GM23248 (cell line): ENCODE measurements around the gene MTRR. TPM values are rescaled to one million over a fixed set of nuclear protein-coding genes. Genes with fewer than 3 reads are reported as not detected.
"Not testable (repeated sequence)": the region's sequence is repeated elsewhere in the genome, so short reads cannot be mapped to it uniquely, and the experiment has no call there.

Source experiments
- DNase-seq: peaks from one replicate; pipeline ENCODE4 v3.0.0-alpha.2; 2015
- H2AFZ ChIP-seq: fragments of 200-600 bp; sonication (generic); 2 replicates; pipeline ENCODE4 v1.6.1; 2016; ENCODE audit warnings: antibody characterized with exemption
- H3F3A ChIP-seq: fragments of 200-600 bp; sonication (generic); 2 replicates; pipeline ENCODE4 v1.6.1; 2016; ENCODE audit warnings: mild to moderate bottlenecking, antibody characterized with exemption, mixed run types; ENCODE audit not compliant: insufficient read depth
- H3K27ac ChIP-seq: fragments of 200-600 bp; sonication (generic); 2 replicates; pipeline ENCODE4 v1.5.1; 2016; ENCODE audit warnings: mild to moderate bottlenecking
- H3K27me3 ChIP-seq: fragments of 200-600 bp; sonication (generic); replicated peaks from 2 replicates; pipeline ENCODE4 v1.6.1; 2016; ENCODE audit warnings: mild to moderate bottlenecking; ENCODE audit not compliant: insufficient read depth
- H3K36me3 ChIP-seq: fragments of 200-600 bp; sonication (generic); 2 replicates; pipeline ENCODE4 v1.6.1; 2016; ENCODE audit warnings: low read depth, mild to moderate bottlenecking
- H3K4me1 ChIP-seq: fragments of 200-600 bp; sonication (generic); 2 replicates; pipeline ENCODE4 v1.6.1; 2016; ENCODE audit warnings: mild to moderate bottlenecking; ENCODE audit not compliant: insufficient read depth
- H3K4me2 ChIP-seq: fragments of 200-600 bp; sonication (generic); one replicate; pipeline ENCODE4 v1.6.1; 2016; ENCODE audit warnings: mild to moderate bottlenecking; ENCODE audit not compliant: unreplicated experiment
- H3K4me3 ChIP-seq: fragments of 200-600 bp; sonication (generic); 2 replicates; pipeline ENCODE4 v1.5.1; 2016; ENCODE audit warnings: mild to moderate bottlenecking
- H3K79me2 ChIP-seq: fragments of 200-600 bp; sonication (generic); 2 replicates; pipeline ENCODE4 v1.6.1; 2016; ENCODE audit warnings: mild to moderate bottlenecking; ENCODE audit not compliant: insufficient read depth
- H3K9ac ChIP-seq: fragments of 200-600 bp; sonication (generic); 2 replicates; pipeline ENCODE4 v1.6.1; 2016; ENCODE audit warnings: mild to moderate bottlenecking
- H3K9me2 ChIP-seq: fragments of 200-600 bp; sonication (generic); 2 replicates; pipeline ENCODE4 v1.6.1; 2016; ENCODE audit warnings: mixed run types, mild to moderate bottlenecking, moderate library complexity; ENCODE audit not compliant: insufficient read depth
- H3K9me3 ChIP-seq: fragments of 200-600 bp; sonication (generic); one replicate; pipeline ENCODE4 v1.6.1; 2017; ENCODE audit warnings: low read depth
- H4K20me1 ChIP-seq: fragments of 200-600 bp; sonication (generic); 2 replicates; pipeline ENCODE4 v1.6.0; 2016; ENCODE audit not compliant: insufficient read depth
- EZH2 ChIP-seq: fragments of 200-600 bp; sonication (generic); IDR thresholded peaks from 2 replicates; pipeline ENCODE4 v1.6.1; 2018; ENCODE audit warnings: antibody characterized with exemption, mild to moderate bottlenecking; ENCODE audit not compliant: insufficient read depth, poor library complexity, severe bottlenecking
- EZH2phosphoT487 ChIP-seq: fragments of 200-600 bp; sonication (generic); IDR thresholded peaks from 2 replicates; pipeline ENCODE4 v1.6.1; 2018; ENCODE audit warnings: antibody characterized with exemption, moderate library complexity, mild to moderate bottlenecking, low read depth; ENCODE audit not compliant: insufficient read depth
- whole genome bisulfite sequencing, 2 experiments: methylation state at CpG; one replicate each; pipeline ENCODE4 v1.1.6; 2015 to 2017; ENCODE audit warnings: low lambda C conversion rate in 2 of 2, low coverage in 1 of 2; ENCODE audit errors: missing lambda C conversion rate in 2 of 2; 5-methylcytosine and 5-hydroxymethylcytosine counted together
- in situ Hi-C: fragments of 300-500 bp; cut with MboI; formaldehyde crosslinking; loops from 2 replicates; pipeline ENCODE4 v1.15.0; 2020
- polyA plus RNA-seq: library from polyadenylated mRNA; unstranded; fragments of >200 nt; fragmentation: Nextera tagmentation; extraction: Ambion mirVana; gene quantifications from 2 replicates; pipeline ENCODE4 v1.2.1, GENCODE V29; 2016
- total RNA-seq: library from RNA; depleted of rRNA; stranded (reverse); fragments of >200 nt; shearing (Covaris generic); gene quantifications from 2 replicates; pipeline ENCODE4 v1.2.3, GENCODE V29; 2014

MTRR gene
- total and polyA plus RNA-seq, 2 experiments from 2014 or later, result 27.6 to 29.3 TPM

GRCh38 chr5:7904170-7904569, 35.2 kb downstream of the MTRR start:
- H4K20me1 ChIP-seq, result no peaks in the 10 kb centered on the region
- DNase-seq, result peak; percentile 65
- peaks cover 15% of the 10 kb centered on the region for H3K36me3 ChIP-seq
- no peak for TF ChIP-seq EZH2
- TF ChIP-seq EZH2phosphoT487, result no peak
- no peaks in the 10 kb centered on the region for H3K27me3 ChIP-seq
- H3K4me2 ChIP-seq, result no peak overlapping the region
- H3K9me2 ChIP-seq, result no peaks in the 10 kb centered on the region
- no peaks in the 10 kb centered on the region for H3K4me1 ChIP-seq
- in situ Hi-C loops, result no loop called here
- H3K9me3 ChIP-seq, result peaks cover 14% of the 10 kb centered on the region
- no peak overlapping the region for H3K9ac ChIP-seq
- no peak overlapping the region for H2AFZ ChIP-seq
- H3K79me2 ChIP-seq, result no peaks in the 10 kb centered on the region
- 96 to 100% methylated on average over 2 of the region's 2 CpGs for WGBS, 2 experiments
- no peak overlapping the region for H3K4me3 ChIP-seq
- H3F3A ChIP-seq, result 0 out of 2 replicates have a peak, but pooled peaks cover 7% of the 10 kb centered on the region
- no peak overlapping the region for H3K27ac ChIP-seq

GRCh38 chr5:7907612-7908011, 38.7 kb downstream of the MTRR start:
- in situ Hi-C loops, result no loop called here
- H3K4me1 ChIP-seq, result no peaks in the 10 kb centered on the region
- no peak for DNase-seq
- H3K79me2 ChIP-seq, result no peaks in the 10 kb centered on the region
- H4K20me1 ChIP-seq, result no peaks in the 10 kb centered on the region
- WGBS, 2 experiments, result 97% methylated on average over 1 of the region's 1 CpG
- H3K27me3 ChIP-seq, result no peaks in the 10 kb centered on the region
- no peak for TF ChIP-seq EZH2
- TF ChIP-seq EZH2phosphoT487, result no peak
- H3K4me3 ChIP-seq, result no peak overlapping the region
- H2AFZ ChIP-seq, result no peak overlapping the region
- peaks cover 4% of the 10 kb centered on the region; the same call in 1 of the 2 replicates for H3K36me3 ChIP-seq
- H3K9me2 ChIP-seq, result no peaks in the 10 kb centered on the region
- peaks cover 14% of the 10 kb centered on the region for H3K9me3 ChIP-seq
- H3K27ac ChIP-seq, result no peak overlapping the region
- H3F3A ChIP-seq, result no peaks in the 10 kb centered on the region
- H3K9ac ChIP-seq, result no peak overlapping the region
- H3K4me2 ChIP-seq, result no peak overlapping the region

- Histone ChIP-seq H3K27me3 (no peaks in the 10 kb centered on the region), H2AFZ (no peak overlapping the region), H4K20me1 (no peaks in the 10 kb centered on the region), H3K4me1 (no peaks in the 10 kb centered on the region), H3K4me3 (no peak overlapping the region), H3K9me2 (no peaks in the 10 kb centered on the region), H3K9ac (no peak overlapping the region), H3K4me2 (no peak overlapping the region), H3F3A (no peaks in the 10 kb centered on the region), H3K79me2 (no peaks in the 10 kb centered on the region), H3K27ac (no peak overlapping the region), H3K9me3 (peaks cover 14% of the 10 kb centered on the region), H3K36me3 (peaks cover 4% of the 10 kb centered on the region; the same call in 1 of the 2 replicates)
- in situ Hi-C loops, result no loop called here
- 95 to 98% methylated on average over 1 of the region's 1 CpG for WGBS, 2 experiments
- no peak for TF ChIP-seq EZH2phosphoT487
- no peak for TF ChIP-seq EZH2
- DNase-seq, result no peak
These were observed 39.4 kb downstream of the MTRR start for GRCh38 chr5:7908317-7908716.

DNA sequence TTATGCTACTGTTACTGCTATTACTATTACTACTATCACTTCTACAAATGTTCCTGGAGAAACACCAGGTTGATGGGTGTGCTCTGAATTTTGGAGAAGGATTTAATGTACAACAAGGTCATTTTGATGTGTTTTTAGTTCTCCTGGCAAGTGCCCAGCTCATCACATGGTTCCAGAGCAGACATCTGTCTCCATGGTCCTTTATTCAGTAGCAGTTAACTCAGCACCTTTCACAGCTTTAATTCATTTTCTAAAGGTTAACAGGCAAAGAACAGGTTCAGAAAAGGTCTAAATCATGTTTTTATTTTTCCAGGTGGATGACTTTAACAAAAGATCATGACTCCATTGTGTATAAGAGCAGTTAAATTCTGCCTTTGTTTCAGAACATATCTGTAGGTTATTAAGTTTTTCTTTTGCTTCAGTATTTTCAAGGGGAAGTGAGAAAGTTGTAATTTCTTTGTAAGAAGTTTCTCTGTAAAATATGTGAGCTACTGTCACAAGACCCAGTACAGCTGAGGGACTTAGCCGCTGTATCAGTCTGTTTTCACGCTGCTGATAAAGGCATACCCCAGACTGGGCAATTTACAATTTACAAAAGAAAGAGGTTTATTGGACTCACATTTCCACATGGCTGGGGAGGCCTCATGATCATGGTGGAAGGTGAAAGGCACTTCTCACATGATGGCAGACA, 41.9 kb downstream of the MTRR start:
- Histone ChIP-seq H3K9me3 (peaks cover 14% of the 10 kb centered on the region), H3K4me3 (no peak overlapping the region), H3K27ac (no peak overlapping the region), H3K36me3 (peaks cover 4% of the 10 kb centered on the region; the same call in 1 of the 2 replicates), H3K79me2 (no peaks in the 10 kb centered on the region), H3F3A (no peaks in the 10 kb centered on the region), H3K4me2 (no peak overlapping the region), H2AFZ (no peak overlapping the region), H3K9me2 (no peaks in the 10 kb centered on the region), H3K9ac (no peak overlapping the region), H4K20me1 (no peaks in the 10 kb centered on the region), H3K27me3 (no peaks in the 10 kb centered on the region), H3K4me1 (no peaks in the 10 kb centered on the region)
- DNase-seq, result no peak
- in situ Hi-C loops, result no loop called here
- WGBS, 2 experiments, result 99 to 100% methylated on average over 2 of the region's 2 CpGs
- TF ChIP-seq EZH2phosphoT487 (no peak), EZH2 (no peak)

GRCh38 chr5:7911429-7911771, 42.5 kb downstream of the MTRR start:
- WGBS, 2 experiments, result 66 to 76% methylated on average over 3 of the region's 3 CpGs
- not testable (repeated sequence) for H3K9ac ChIP-seq, H3K79me2 ChIP-seq

More at GRCh38 chr5:7911429-7911771, 42.5 kb downstream of the MTRR start:
- in situ Hi-C loops, H3K36me3 ChIP-seq, H3K4me1 ChIP-seq, DNase-seq, H2AFZ ChIP-seq, H3K4me2 ChIP-seq, H3K4me3 ChIP-seq, H3K9me2 ChIP-seq, H3F3A ChIP-seq, H4K20me1 ChIP-seq, H3K27ac ChIP-seq, H3K27me3 ChIP-seq: not testable (repeated sequence)
- peaks cover 14% of the 10 kb centered on the region for H3K9me3 ChIP-seq
